GM23248 (cell line): Measurements from ENCODE around the gene PLA2G4D. TPM values are rescaled to one million over a fixed set of nuclear protein-coding genes. Genes with fewer than 3 reads are reported as not detected.

ENCODE experiments used
- DNase-seq: peaks from one replicate; pipeline ENCODE4 v3.0.0-alpha.2; 2015
- H2AFZ ChIP-seq: fragments of 200-600 bp; sonication (generic); 2 replicates; pipeline ENCODE4 v1.6.1; 2016; ENCODE audit warnings: antibody characterized with exemption
- H3F3A ChIP-seq: fragments of 200-600 bp; sonication (generic); 2 replicates; pipeline ENCODE4 v1.6.1; 2016; ENCODE audit warnings: mild to moderate bottlenecking, antibody characterized with exemption, mixed run types; ENCODE audit not compliant: insufficient read depth
- H3K27ac ChIP-seq: fragments of 200-600 bp; sonication (generic); 2 replicates; pipeline ENCODE4 v1.5.1; 2016; ENCODE audit warnings: mild to moderate bottlenecking
- H3K27me3 ChIP-seq: fragments of 200-600 bp; sonication (generic); replicated peaks from 2 replicates; pipeline ENCODE4 v1.6.1; 2016; ENCODE audit warnings: mild to moderate bottlenecking; ENCODE audit not compliant: insufficient read depth
- H3K36me3 ChIP-seq: fragments of 200-600 bp; sonication (generic); 2 replicates; pipeline ENCODE4 v1.6.1; 2016; ENCODE audit warnings: low read depth, mild to moderate bottlenecking
- H3K4me1 ChIP-seq: fragments of 200-600 bp; sonication (generic); 2 replicates; pipeline ENCODE4 v1.6.1; 2016; ENCODE audit warnings: mild to moderate bottlenecking; ENCODE audit not compliant: insufficient read depth
- H3K4me2 ChIP-seq: fragments of 200-600 bp; sonication (generic); one replicate; pipeline ENCODE4 v1.6.1; 2016; ENCODE audit warnings: mild to moderate bottlenecking; ENCODE audit not compliant: unreplicated experiment
- H3K4me3 ChIP-seq: fragments of 200-600 bp; sonication (generic); 2 replicates; pipeline ENCODE4 v1.5.1; 2016; ENCODE audit warnings: mild to moderate bottlenecking
- H3K79me2 ChIP-seq: fragments of 200-600 bp; sonication (generic); 2 replicates; pipeline ENCODE4 v1.6.1; 2016; ENCODE audit warnings: mild to moderate bottlenecking; ENCODE audit not compliant: insufficient read depth
- H3K9ac ChIP-seq: fragments of 200-600 bp; sonication (generic); 2 replicates; pipeline ENCODE4 v1.6.1; 2016; ENCODE audit warnings: mild to moderate bottlenecking
- H3K9me2 ChIP-seq: fragments of 200-600 bp; sonication (generic); 2 replicates; pipeline ENCODE4 v1.6.1; 2016; ENCODE audit warnings: mixed run types, mild to moderate bottlenecking, moderate library complexity; ENCODE audit not compliant: insufficient read depth
- H3K9me3 ChIP-seq: fragments of 200-600 bp; sonication (generic); one replicate; pipeline ENCODE4 v1.6.1; 2017; ENCODE audit warnings: low read depth
- H4K20me1 ChIP-seq: fragments of 200-600 bp; sonication (generic); 2 replicates; pipeline ENCODE4 v1.6.0; 2016; ENCODE audit not compliant: insufficient read depth
- EZH2 ChIP-seq: fragments of 200-600 bp; sonication (generic); IDR thresholded peaks from 2 replicates; pipeline ENCODE4 v1.6.1; 2018; ENCODE audit warnings: antibody characterized with exemption, mild to moderate bottlenecking; ENCODE audit not compliant: insufficient read depth, poor library complexity, severe bottlenecking
- EZH2phosphoT487 ChIP-seq: fragments of 200-600 bp; sonication (generic); IDR thresholded peaks from 2 replicates; pipeline ENCODE4 v1.6.1; 2018; ENCODE audit warnings: antibody characterized with exemption, moderate library complexity, mild to moderate bottlenecking, low read depth; ENCODE audit not compliant: insufficient read depth
- WGBS, 2 experiments: methylation state at CpG; one replicate each; pipeline ENCODE4 v1.1.6; 2015 to 2017; ENCODE audit warnings: low lambda C conversion rate in 2 of 2, low coverage in 1 of 2; ENCODE audit errors: missing lambda C conversion rate in 2 of 2; 5-methylcytosine and 5-hydroxymethylcytosine counted together
- in situ Hi-C: fragments of 300-500 bp; cut with MboI; formaldehyde crosslinking; loops from 2 replicates; pipeline ENCODE4 v1.15.0; 2020
- polyA plus RNA-seq: library from polyadenylated mRNA; unstranded; fragments of >200 nt; fragmentation: Nextera tagmentation; extraction: Ambion mirVana; gene quantifications from 2 replicates; pipeline ENCODE4 v1.2.1, GENCODE V29; 2016
- total RNA-seq: library from RNA; depleted of rRNA; stranded (reverse); fragments of >200 nt; shearing (Covaris generic); gene quantifications from 2 replicates; pipeline ENCODE4 v1.2.3, GENCODE V29; 2014

Gene PLA2G4D
- total and polyA plus RNA-seq, 2 experiments from 2014 or later = not detected

DNA sequence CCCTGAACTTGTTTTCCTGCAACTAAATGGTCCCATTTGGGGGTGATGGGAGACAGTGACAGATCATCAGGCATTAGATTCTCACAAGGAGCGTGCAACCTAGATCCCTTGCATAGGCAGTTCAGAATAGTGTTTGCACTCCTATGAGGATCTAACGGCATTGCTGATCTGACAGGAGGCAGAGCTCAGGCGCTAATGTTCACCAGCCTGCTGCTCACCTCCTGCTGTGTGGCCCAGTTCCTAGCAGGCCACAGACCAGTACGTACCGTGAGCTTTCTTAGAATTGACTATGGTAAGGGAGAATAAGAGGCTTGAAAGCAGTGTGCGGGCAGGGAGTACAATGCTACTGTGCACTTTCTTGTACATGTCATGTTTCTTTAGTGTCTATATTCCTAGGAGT lies 56.0 kb downstream of the PLA2G4D start:
- Histone ChIP-seq H3K27me3 (no peaks in the 10 kb centered on the region), H3K4me2 (no peak overlapping the region), H2AFZ (no peak overlapping the region), H3K9me3 (no peaks in the 10 kb centered on the region), H4K20me1 (no peaks in the 10 kb centered on the region), H3K4me1 (no peaks in the 10 kb centered on the region), H3K4me3 (no peak overlapping the region), H3F3A (no peaks in the 10 kb centered on the region), H3K9ac (no peak overlapping the region), H3K9me2 (no peaks in the 10 kb centered on the region), H3K27ac (no peak overlapping the region), H3K36me3 (no peaks in the 10 kb centered on the region), H3K79me2 (no peaks in the 10 kb centered on the region)
- DNase-seq = no peak
- 83 to 91% methylated on average over 6 of the region's 6 CpGs for WGBS, 2 experiments
- in situ Hi-C loops = no loop called here
- no peak for TF ChIP-seq EZH2
- TF ChIP-seq EZH2phosphoT487 = no peak

DNA sequence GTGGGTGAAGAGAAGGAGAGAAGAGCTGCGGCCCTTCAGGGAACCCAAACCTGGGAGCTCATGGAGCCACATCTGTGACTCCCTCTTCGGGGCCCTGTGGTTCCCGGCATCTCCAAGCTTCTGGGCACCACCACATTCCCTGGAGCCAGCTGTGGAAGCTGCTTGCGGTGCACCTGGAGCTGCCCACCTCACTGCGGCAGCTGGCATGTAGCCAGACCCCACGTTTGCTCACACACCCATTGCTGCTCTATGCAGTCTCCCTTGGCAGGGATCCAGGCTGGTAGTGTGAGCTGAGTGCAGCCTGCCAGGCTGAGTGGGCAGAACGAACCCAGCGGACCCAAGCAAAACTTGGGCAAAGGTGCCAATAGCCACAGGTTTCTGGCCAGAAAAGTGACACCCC lies 56.7 kb downstream of the PLA2G4D start:
- Histone ChIP-seq H3K4me1 (no peaks in the 10 kb centered on the region), H3K27ac (no peak overlapping the region), H3K9me2 (no peaks in the 10 kb centered on the region), H3K27me3 (no peaks in the 10 kb centered on the region), H3K4me3 (no peak overlapping the region), H2AFZ (no peak overlapping the region), H3K9ac (no peak overlapping the region), H3K79me2 (no peaks in the 10 kb centered on the region), H4K20me1 (no peaks in the 10 kb centered on the region), H3K36me3 (no peaks in the 10 kb centered on the region), H3K4me2 (no peak overlapping the region), H3F3A (no peaks in the 10 kb centered on the region), H3K9me3 (no peaks in the 10 kb centered on the region)
- DNase-seq = peak; percentile 14
- TF ChIP-seq EZH2phosphoT487 (no peak), EZH2 (no peak)
- 56% methylated on average over 8 of the region's 8 CpGs for WGBS, 2 experiments
- in situ Hi-C loops = no loop called here

- Histone ChIP-seq H3K9me3 (no peaks in the 10 kb centered on the region), H3K79me2 (no peaks in the 10 kb centered on the region), H3K4me1 (no peaks in the 10 kb centered on the region), H3K36me3 (no peaks in the 10 kb centered on the region), H4K20me1 (no peaks in the 10 kb centered on the region), H3K4me3 (no peak overlapping the region), H3K27me3 (no peaks in the 10 kb centered on the region), H3K27ac (no peak overlapping the region), H3F3A (no peaks in the 10 kb centered on the region), H3K9ac (no peak overlapping the region), H2AFZ (no peak overlapping the region), H3K9me2 (no peaks in the 10 kb centered on the region), H3K4me2 (no peak overlapping the region)
- in situ Hi-C loops = no loop called here
- DNase-seq = no peak
- WGBS, 2 experiments = 90 to 92% methylated on average over 9 of the region's 9 CpGs
- TF ChIP-seq EZH2 (no peak), EZH2phosphoT487 (no peak)
These were observed 57.4 kb downstream of the PLA2G4D start for GRCh38 chr15:42036966-42037365.

DNA sequence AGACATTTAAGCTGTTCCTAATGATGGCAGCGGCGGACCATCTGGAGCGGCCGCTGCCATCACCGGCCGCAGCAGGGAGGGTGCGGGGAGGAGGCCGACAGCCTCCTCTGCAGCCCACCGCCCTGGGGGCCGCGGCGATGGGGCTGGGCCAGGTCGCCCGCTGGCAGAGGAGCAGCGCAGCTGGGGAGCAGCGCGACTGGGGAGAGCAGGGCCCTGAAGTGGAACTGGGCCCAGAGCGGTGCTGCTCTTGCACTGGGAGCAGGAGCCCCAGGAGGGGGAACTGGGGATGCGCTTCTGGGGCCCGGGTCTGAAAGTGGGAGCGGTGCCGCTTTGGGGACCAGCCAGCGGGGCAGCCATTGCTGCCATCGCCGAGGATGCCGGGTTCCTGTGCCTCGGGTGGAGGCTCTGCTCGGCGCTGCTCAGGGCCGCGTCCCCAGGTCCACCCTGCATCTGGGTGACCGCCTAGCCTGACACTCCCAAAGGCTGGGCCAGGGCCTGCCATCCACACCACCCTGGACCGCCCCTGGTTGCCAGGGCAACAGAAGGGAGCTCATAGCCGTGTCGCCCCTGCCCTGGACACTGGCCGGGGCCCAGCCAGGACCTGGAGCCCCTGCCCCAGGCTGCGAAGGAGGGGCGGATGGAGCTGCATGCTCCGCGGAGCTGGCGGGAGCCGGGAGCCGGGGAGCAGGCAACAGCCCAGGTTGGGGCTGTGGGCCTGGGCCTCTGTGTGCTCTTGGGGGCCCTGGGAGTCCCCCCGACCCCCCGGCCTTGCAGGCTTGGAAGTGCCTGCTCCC lies 58.1 kb downstream of the PLA2G4D start:
- Histone ChIP-seq H3K4me1 (no peaks in the 10 kb centered on the region), H3K36me3 (no peaks in the 10 kb centered on the region), H3K4me2 (no peak overlapping the region), H3K27ac (no peak overlapping the region), H3K9me2 (no peaks in the 10 kb centered on the region), H3K4me3 (no peak overlapping the region), H3F3A (no peaks in the 10 kb centered on the region), H4K20me1 (no peaks in the 10 kb centered on the region), H3K27me3 (0 out of 2 replicates have a peak, but pooled peaks cover 5% of the 10 kb centered on the region), H3K9me3 (no peaks in the 10 kb centered on the region), H3K79me2 (no peaks in the 10 kb centered on the region), H3K9ac (no peak overlapping the region), H2AFZ (no peak overlapping the region)
- in situ Hi-C loops = no loop called here
- no peak for TF ChIP-seq EZH2
- TF ChIP-seq EZH2phosphoT487 = no peak
- 74 to 85% methylated on average over 34 to 42 of the region's 45 CpGs for WGBS, 2 experiments
- no peak for DNase-seq
